NCI-H2107 treated with DMSO at 0.1 percent for 48 hours (cell line): ENCODE results near the gene FKBP1C.

Experiments
- DNase-seq: peaks from one replicate; lab custom pipeline; 2025; ENCODE audit not compliant: unreplicated experiment; lab: John Stamatoyannopoulos, UW

The FKBP1C gene

GRCh38 chr6:63259153-63259552 lies 47.9 kb downstream of the FKBP1C start:
- no peak for DNase-seq

- DNase-seq = no peak
Measured at GRCh38 chr6:63261820-63262219, 50.6 kb downstream of the FKBP1C start.
